ENCODE measurements around the gene PARK7.

PARK7 gene

GRCh38 chr1:7995437-7995836 lies 33.9 kb downstream of the PARK7 start:
- Histone ChIP-seq H4K8ac (ENCODE audit: low read depth, low read length) (no peak overlapping the region), H2BK5ac (ENCODE audit: low read length) (no peak overlapping the region), H4K91ac (ENCODE audit: low read depth, low read length, poor library complexity) (no peak overlapping the region), H3K9me3 (replicated peaks in 1 of 2; ENCODE audit: control insufficient read depth in 2 of 2, insufficient read depth in 1 of 2, low read depth in 1 of 2, low read length in 2 of 2) (no peaks in the 10 kb centered on the region), H3K18ac (ENCODE audit: low read length) (no peak overlapping the region), H3K4me1 (ENCODE audit: control insufficient read depth in 2 of 2, insufficient read depth in 1 of 2, low read depth in 1 of 2, low read length in 2 of 2) (no peaks in the 10 kb centered on the region), H2AK5ac (ENCODE audit: low read depth, low read length) (no peak overlapping the region), H3K36me3 (replicated peaks in 1 of 2; ENCODE audit: control insufficient read depth in 2 of 2, insufficient read depth in 2 of 2, low read length in 2 of 2) (peaks cover 1% of the 10 kb centered on the region in 2 donors), H3K27ac (replicated peaks; ENCODE audit: low read length) (no peak overlapping the region), H3K23ac (ENCODE audit: low read depth, low read length, poor library complexity) (no peak overlapping the region), H3K79me1 (ENCODE audit: low read depth, low read length) (no peaks in the 10 kb centered on the region), H3K27me3 (ENCODE audit: control insufficient read depth in 3 of 3, insufficient read depth in 3 of 3, low read depth in 1 of 3, low read length in 3 of 3) (no peaks in the 10 kb centered on the region), H3K4ac (ENCODE audit: low read length) (no peak overlapping the region), H3K4me3 (ENCODE audit: low read length in 2 of 2) (no peak overlapping the region), H2BK120ac (ENCODE audit: low read depth, low read length) (no peak overlapping the region), H3K4me2 (ENCODE audit: insufficient read depth, low read length, poor library complexity, severe bottlenecking) (no peak overlapping the region), H2BK15ac (ENCODE audit: low read length) (no peak overlapping the region), H2AFZ (ENCODE audit: low read length) (no peak overlapping the region), H3K9ac (ENCODE audit: low read depth, low read length, poor library complexity) (no peak overlapping the region), H3K14ac (ENCODE audit: low read length) (no peak overlapping the region), H2BK12ac (ENCODE audit: low read length) (no peak overlapping the region)
- no CpG with 5 or more reads among the region's 5 CpGs for WGBS, 2 donors (ENCODE audit: extremely low coverage in 2 of 2, insufficient read length in 2 of 2, insufficient replicate concordance in 1 of 2)
- DNase-seq (ENCODE audit: low spot score) = no peak

- H3K23ac ChIP-seq (ENCODE audit: low read depth, low read length, poor library complexity) = no peak overlapping the region
- H2BK120ac ChIP-seq (ENCODE audit: low read depth, low read length) = no peak overlapping the region
- H2BK15ac ChIP-seq (ENCODE audit: low read length) = no peak overlapping the region
- H3K4me3 ChIP-seq (ENCODE audit: low read length in 2 of 2) = no peak overlapping the region
- H3K27me3 ChIP-seq (ENCODE audit: control insufficient read depth in 3 of 3, insufficient read depth in 3 of 3, low read depth in 1 of 3, low read length in 3 of 3) = no peaks in the 10 kb centered on the region
- WGBS, 2 donors (ENCODE audit: extremely low coverage in 2 of 2, insufficient read length in 2 of 2, insufficient replicate concordance in 1 of 2) = no CpG with 5 or more reads among the region's 6 CpGs
- no peak overlapping the region for H2BK12ac ChIP-seq (ENCODE audit: low read length)
- H4K91ac ChIP-seq (ENCODE audit: low read depth, low read length, poor library complexity) = no peak overlapping the region
- no peak overlapping the region for H2BK5ac ChIP-seq (ENCODE audit: low read length)
- H3K14ac ChIP-seq (ENCODE audit: low read length) = no peak overlapping the region
- no peak overlapping the region for H3K18ac ChIP-seq (ENCODE audit: low read length)
- no peaks in the 10 kb centered on the region for H3K9me3 ChIP-seq (replicated peaks in 1 of 2; ENCODE audit: control insufficient read depth in 2 of 2, insufficient read depth in 1 of 2, low read depth in 1 of 2, low read length in 2 of 2)
- no peak overlapping the region for H3K9ac ChIP-seq (ENCODE audit: low read depth, low read length, poor library complexity)
- no peak for DNase-seq (ENCODE audit: low spot score)
- no peak overlapping the region for H3K4me2 ChIP-seq (ENCODE audit: insufficient read depth, low read length, poor library complexity, severe bottlenecking)
- no peak overlapping the region for H3K4ac ChIP-seq (ENCODE audit: low read length)
- H3K4me1 ChIP-seq (ENCODE audit: control insufficient read depth in 2 of 2, insufficient read depth in 1 of 2, low read depth in 1 of 2, low read length in 2 of 2) = peaks cover 0 to 10% of the 10 kb centered on the region in 2 donors
- no peaks in the 10 kb centered on the region for H3K79me1 ChIP-seq (ENCODE audit: low read depth, low read length)
- H3K27ac ChIP-seq (replicated peaks; ENCODE audit: low read length) = no peak overlapping the region
- H2AFZ ChIP-seq (ENCODE audit: low read length) = no peak overlapping the region
- peaks cover 0 to 2% of the 10 kb centered on the region in 2 donors for H3K36me3 ChIP-seq (replicated peaks in 1 of 2; ENCODE audit: control insufficient read depth in 2 of 2, insufficient read depth in 2 of 2, low read length in 2 of 2)
- H2AK5ac ChIP-seq (ENCODE audit: low read depth, low read length) = no peak overlapping the region
- H4K8ac ChIP-seq (ENCODE audit: low read depth, low read length) = no peak overlapping the region
Measured at GRCh38 chr1:8002329-8002910, 40.9 kb downstream of the PARK7 start.

- H2BK12ac ChIP-seq (ENCODE audit: low read length) = no peak overlapping the region
- H3K79me1 ChIP-seq (ENCODE audit: low read depth, low read length) = no peaks in the 10 kb centered on the region
- H4K91ac ChIP-seq (ENCODE audit: low read depth, low read length, poor library complexity) = no peak overlapping the region
- no peak overlapping the region for H3K18ac ChIP-seq (ENCODE audit: low read length)
- no peak overlapping the region for H4K8ac ChIP-seq (ENCODE audit: low read depth, low read length)
- no CpG with 5 or more reads among the region's 4 CpGs for WGBS, 2 donors (ENCODE audit: extremely low coverage in 2 of 2, insufficient read length in 2 of 2, insufficient replicate concordance in 1 of 2)
- H3K4me2 ChIP-seq (ENCODE audit: insufficient read depth, low read length, poor library complexity, severe bottlenecking) = no peak overlapping the region
- DNase-seq (ENCODE audit: low spot score) = no peak
- no peak overlapping the region for H2AFZ ChIP-seq (ENCODE audit: low read length)
- H2BK120ac ChIP-seq (ENCODE audit: low read depth, low read length) = no peak overlapping the region
- no peak overlapping the region for H3K4ac ChIP-seq (ENCODE audit: low read length)
- no peak overlapping the region for H3K14ac ChIP-seq (ENCODE audit: low read length)
- H3K27ac ChIP-seq (replicated peaks; ENCODE audit: low read length) = no peak overlapping the region
- peaks cover 0 to 10% of the 10 kb centered on the region in 2 donors for H3K4me1 ChIP-seq (ENCODE audit: control insufficient read depth in 2 of 2, insufficient read depth in 1 of 2, low read depth in 1 of 2, low read length in 2 of 2)
- no peaks in the 10 kb centered on the region for H3K9me3 ChIP-seq (replicated peaks in 1 of 2; ENCODE audit: control insufficient read depth in 2 of 2, insufficient read depth in 1 of 2, low read depth in 1 of 2, low read length in 2 of 2)
- H3K4me3 ChIP-seq (ENCODE audit: low read length in 2 of 2) = no peak overlapping the region
- no peaks in the 10 kb centered on the region for H3K27me3 ChIP-seq (ENCODE audit: control insufficient read depth in 3 of 3, insufficient read depth in 3 of 3, low read depth in 1 of 3, low read length in 3 of 3)
- no peak overlapping the region for H2BK5ac ChIP-seq (ENCODE audit: low read length)
- peaks cover 0 to 2% of the 10 kb centered on the region in 2 donors for H3K36me3 ChIP-seq (replicated peaks in 1 of 2; ENCODE audit: control insufficient read depth in 2 of 2, insufficient read depth in 2 of 2, low read length in 2 of 2)
- no peak overlapping the region for H3K9ac ChIP-seq (ENCODE audit: low read depth, low read length, poor library complexity)
- no peak overlapping the region for H2BK15ac ChIP-seq (ENCODE audit: low read length)
- H3K23ac ChIP-seq (ENCODE audit: low read depth, low read length, poor library complexity) = no peak overlapping the region
- no peak overlapping the region for H2AK5ac ChIP-seq (ENCODE audit: low read depth, low read length)
Measured at GRCh38 chr1:8002921-8003320, 41.4 kb downstream of the PARK7 start.

GRCh38 chr1:8003438-8004112 lies 42.1 kb downstream of the PARK7 start:
- H3K27me3 ChIP-seq (ENCODE audit: control insufficient read depth in 3 of 3, insufficient read depth in 3 of 3, low read depth in 1 of 3, low read length in 3 of 3) = no peaks in the 10 kb centered on the region
- WGBS, 2 donors (ENCODE audit: extremely low coverage in 2 of 2, insufficient read length in 2 of 2, insufficient replicate concordance in 1 of 2) = no CpG with 5 or more reads among the region's 6 CpGs
- H4K91ac ChIP-seq (ENCODE audit: low read depth, low read length, poor library complexity) = no peak overlapping the region
- no peak for DNase-seq (ENCODE audit: low spot score)
- H2AK5ac ChIP-seq (ENCODE audit: low read depth, low read length) = no peak overlapping the region
- H3K9ac ChIP-seq (ENCODE audit: low read depth, low read length, poor library complexity) = no peak overlapping the region
- no peak overlapping the region for H3K23ac ChIP-seq (ENCODE audit: low read depth, low read length, poor library complexity)
- H4K8ac ChIP-seq (ENCODE audit: low read depth, low read length) = no peak overlapping the region
- no peak overlapping the region for H2AFZ ChIP-seq (ENCODE audit: low read length)
- H2BK5ac ChIP-seq (ENCODE audit: low read length) = no peak overlapping the region
- H3K4me2 ChIP-seq (ENCODE audit: insufficient read depth, low read length, poor library complexity, severe bottlenecking) = no peak overlapping the region
- peaks cover 0 to 2% of the 10 kb centered on the region in 2 donors for H3K36me3 ChIP-seq (replicated peaks in 1 of 2; ENCODE audit: control insufficient read depth in 2 of 2, insufficient read depth in 2 of 2, low read length in 2 of 2)
- H3K14ac ChIP-seq (ENCODE audit: low read length) = no peak overlapping the region
- H2BK12ac ChIP-seq (ENCODE audit: low read length) = no peak overlapping the region
- no peaks in the 10 kb centered on the region for H3K9me3 ChIP-seq (replicated peaks in 1 of 2; ENCODE audit: control insufficient read depth in 2 of 2, insufficient read depth in 1 of 2, low read depth in 1 of 2, low read length in 2 of 2)
- H2BK15ac ChIP-seq (ENCODE audit: low read length) = no peak overlapping the region
- no peaks in the 10 kb centered on the region for H3K79me1 ChIP-seq (ENCODE audit: low read depth, low read length)
- H3K4ac ChIP-seq (ENCODE audit: low read length) = no peak overlapping the region
- H2BK120ac ChIP-seq (ENCODE audit: low read depth, low read length) = no peak overlapping the region
- H3K18ac ChIP-seq (ENCODE audit: low read length) = no peak overlapping the region
- peaks cover 0 to 10% of the 10 kb centered on the region in 2 donors for H3K4me1 ChIP-seq (ENCODE audit: control insufficient read depth in 2 of 2, insufficient read depth in 1 of 2, low read depth in 1 of 2, low read length in 2 of 2)
- no peak overlapping the region for H3K27ac ChIP-seq (replicated peaks; ENCODE audit: low read length)
- H3K4me3 ChIP-seq (ENCODE audit: low read length in 2 of 2) = no peak overlapping the region
